HG03108 (cell line): ENCODE results near the gene IDNK.
"Not testable (repeated sequence)": the region's sequence is repeated elsewhere in the genome, so short reads cannot be mapped to it uniquely, and the experiment has no call there.

ENCODE experiments used
- ATAC-seq: cut with Tn5 transposase; IDR thresholded peaks from one replicate; pipeline ENCODE4 v1.9.1; 2021; ENCODE audit warnings: moderate library complexity; ENCODE audit not compliant: unreplicated experiment

IDNK gene

DNA sequence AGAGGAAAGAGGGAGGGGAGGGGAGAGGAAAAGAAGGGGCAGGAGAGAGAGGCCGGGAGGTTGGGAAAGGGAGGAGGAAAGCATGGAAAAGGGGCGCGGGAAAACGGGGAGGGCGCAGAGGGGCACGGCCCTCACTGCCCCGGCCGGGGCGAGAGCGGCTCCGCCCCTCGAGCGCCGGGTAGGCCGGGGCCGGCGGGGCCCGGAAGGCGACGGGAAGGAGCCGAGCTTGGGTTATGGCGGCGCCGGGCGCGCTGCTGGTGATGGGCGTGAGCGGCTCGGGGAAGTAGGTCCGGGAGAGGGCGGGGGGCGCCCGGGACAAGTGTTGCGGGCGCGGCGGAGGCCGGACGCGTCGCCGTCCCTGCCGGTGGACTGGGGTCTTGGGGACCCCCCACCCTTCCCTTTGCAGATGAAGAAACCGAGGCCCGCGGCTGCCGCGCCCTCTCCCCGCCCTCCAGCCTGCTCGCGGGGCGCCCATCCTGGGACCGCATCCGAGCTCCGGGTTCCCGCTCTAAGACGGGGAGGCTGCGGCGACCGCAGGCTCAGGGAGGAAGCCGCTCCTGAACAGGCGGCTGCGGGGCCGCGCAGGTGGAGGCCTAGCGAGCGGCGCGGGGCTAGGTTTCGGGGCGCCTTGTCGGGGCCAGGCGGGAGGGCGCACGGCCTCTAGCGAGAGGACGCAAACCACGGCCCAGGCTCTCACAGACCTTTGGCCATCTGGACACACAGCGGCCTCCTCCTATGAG is at the start of gene IDNK:
TSS of gene IDNK (plus strand) at position 205 of the 740 bp plus-strand sequence. CDS start at position 234, 29 bp downstream.
- ATAC-seq = peak; percentile 76

DNA sequence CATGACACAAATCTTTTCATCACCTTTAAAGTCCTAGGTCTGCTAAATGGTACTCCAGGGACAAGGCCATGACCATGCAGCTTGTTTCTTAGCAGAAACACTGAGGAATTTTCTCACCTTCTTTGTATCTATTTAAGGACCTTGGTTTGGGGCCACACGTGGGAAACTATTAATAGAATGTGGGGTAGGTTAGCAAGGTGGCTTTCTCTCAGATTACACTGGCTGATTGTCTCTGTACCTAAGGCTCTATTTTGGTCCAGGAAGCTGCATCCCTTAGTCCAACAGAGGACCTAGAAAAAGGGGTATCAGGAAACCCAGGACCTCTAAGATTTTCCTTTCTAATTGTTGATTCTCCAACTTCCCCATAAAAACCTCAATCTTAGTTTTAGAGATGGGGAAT is 48.5 kb upstream of the IDNK start:
- ATAC-seq = no peak

DNA sequence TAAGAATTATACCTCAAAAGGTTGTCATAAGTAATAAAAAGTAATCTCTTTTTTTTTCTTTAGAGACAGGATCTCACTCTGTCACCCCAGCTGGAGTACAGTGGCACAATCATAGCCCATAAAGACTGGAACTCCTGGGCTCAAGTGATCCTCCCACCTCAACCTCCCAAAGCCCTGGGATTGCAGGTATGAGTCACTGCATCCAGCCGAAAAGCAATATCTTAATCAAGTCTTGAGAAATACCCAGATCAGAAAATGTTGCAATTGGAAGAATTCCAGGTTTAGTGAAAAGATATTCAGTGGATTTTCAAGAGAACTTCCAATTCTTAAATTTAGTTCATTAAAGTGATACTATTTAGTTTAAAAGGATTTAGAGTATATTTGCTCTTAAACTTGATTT is 40.9 kb upstream of the IDNK start:
- ATAC-seq = no peak

DNA sequence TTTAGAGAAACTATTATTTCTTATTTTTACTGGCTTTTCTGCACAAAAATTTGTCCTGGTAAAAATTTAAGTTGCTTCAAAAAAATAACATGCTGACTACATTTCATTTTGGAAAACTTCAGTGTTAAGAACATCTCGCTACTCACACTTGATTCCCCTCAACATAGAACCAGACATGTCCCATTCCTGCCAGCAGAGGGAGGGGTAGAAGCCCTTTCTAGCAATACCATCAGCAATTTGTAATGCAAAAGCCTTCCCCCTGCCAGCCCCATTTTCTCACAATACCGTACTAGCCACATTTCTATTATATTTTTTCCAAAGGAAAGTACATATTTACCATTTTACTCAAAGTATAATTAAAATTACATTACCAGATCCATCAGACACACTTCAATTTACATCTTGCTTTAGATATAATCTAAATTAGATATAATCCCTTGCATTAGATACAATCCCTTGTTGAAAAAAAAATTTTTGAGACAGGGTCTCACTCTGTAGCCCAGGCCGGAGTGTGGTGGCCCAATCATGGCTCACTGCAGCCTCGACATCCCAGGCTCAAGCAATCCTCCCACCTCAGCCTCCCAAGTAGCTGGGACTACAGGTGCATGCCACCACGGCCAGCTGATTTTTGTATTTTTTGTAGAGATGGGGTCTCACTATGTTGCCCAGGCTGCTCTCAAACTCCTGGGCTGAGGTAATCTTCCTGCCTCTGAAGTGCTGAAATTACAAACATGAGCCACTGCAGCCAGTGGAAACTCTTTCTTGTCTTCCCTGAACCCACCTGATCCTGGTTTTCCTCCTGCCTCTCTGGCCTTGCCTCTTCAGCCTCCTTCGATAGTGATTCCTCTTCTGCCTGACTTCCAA is 39.6 kb upstream of the IDNK start:
- ATAC-seq = no peak

DNA sequence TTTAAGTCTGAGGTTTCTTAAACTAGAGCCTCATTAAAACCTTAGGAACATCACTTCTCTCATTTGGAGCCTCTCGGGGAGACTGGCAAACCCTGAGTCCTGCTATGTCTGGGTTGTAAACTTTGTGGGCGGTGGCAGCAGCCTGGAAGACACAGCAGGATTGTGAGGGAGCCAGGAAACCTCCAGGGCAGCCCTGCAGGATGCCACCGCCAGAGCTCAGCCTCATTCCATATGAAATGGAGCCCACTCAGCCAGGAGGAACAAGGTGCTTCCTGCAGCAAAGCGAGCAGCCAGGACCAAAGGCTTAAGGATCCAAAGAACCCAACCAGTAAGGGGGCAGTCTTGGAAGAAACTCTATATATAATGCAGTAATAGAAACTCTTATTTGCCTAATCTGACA is 37.9 kb upstream of the IDNK start:
- no peak for ATAC-seq

DNA sequence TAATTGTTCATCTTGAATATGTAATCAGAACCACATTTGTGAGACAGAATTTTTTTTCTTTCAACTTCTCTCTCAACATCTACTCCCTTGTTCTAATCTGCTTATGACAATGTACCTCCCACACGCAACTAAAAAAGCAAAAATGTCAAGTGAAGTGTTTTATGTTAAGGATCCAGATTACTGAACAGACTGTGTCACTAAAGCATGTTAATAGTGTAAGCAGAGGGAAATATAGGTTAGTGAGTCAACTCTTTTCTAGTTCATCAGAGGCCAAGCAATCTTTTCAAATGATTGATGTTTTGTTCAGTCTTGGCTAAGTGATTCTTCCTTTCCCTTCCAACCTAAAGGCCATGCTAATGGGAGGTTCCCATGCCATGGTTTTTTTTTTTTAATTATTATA is 34.7 kb upstream of the IDNK start:
- no peak for ATAC-seq

DNA sequence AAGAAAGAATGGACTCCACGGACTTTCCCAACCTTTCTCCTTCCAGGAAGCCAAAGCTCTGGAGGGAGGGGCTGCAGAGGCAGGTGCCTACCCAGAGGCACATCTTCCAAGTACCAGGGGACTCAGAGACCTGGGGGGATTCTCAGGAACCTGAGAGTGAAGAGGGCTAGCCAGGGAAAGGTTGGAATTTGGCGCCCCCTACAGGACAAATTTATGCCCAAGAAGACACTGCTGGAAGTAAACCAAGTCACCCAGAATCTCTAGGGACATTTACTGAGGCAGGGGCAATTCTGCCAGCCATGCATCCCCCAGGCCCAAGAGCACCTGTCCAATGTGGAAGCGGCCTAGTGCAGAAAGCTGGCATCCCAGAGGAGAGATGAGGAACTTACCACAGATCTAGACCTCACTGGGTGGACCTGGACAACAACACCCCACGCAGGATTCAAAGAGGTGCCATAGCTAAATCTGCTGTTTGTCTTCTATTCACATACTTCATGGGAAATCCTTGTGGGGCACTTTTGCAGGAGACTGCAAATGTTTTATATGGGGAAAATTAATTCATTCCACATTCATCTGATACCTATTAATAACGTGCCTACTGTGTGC is 25.9 kb upstream of the IDNK start:
- ATAC-seq = no peak

DNA sequence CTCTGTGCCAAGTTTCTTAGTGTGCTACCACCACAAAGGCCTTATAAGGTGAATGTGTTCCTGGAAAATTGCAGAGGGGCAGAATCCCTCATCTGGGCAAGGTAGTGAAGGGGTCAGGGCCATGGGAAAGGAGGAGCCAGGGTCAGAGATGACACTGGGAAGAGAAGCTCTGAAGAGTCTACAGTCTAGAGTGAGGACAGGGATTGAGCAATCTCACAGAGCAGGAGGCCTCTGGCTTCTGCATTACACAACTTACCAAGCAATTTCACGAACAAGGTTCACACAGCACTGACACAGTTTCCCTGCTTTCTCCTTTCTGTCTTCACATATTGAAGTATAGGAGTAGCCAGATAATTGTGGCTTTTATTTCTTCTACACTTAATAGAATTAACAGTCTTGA is 24.5 kb upstream of the IDNK start:
- ATAC-seq = no peak

DNA sequence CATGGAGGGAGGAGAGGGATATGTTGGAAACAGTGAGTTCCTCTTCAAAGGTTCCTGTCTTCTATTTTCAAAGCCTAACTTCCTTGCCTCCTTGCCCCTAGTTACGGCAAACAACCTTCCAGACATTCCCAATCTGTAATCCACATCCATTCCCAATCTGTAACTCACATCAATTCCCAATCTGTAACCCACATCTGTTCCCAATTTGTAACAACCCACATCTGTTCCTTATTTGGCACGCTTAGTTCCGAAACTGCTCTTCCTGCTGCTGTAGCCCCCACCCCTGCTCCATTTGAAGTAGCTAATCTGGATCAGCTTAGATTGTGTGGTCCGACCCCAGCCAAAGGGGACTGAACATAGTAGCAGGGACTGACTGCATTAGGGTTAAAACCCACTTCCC is 23.9 kb upstream of the IDNK start:
- ATAC-seq = no peak

DNA sequence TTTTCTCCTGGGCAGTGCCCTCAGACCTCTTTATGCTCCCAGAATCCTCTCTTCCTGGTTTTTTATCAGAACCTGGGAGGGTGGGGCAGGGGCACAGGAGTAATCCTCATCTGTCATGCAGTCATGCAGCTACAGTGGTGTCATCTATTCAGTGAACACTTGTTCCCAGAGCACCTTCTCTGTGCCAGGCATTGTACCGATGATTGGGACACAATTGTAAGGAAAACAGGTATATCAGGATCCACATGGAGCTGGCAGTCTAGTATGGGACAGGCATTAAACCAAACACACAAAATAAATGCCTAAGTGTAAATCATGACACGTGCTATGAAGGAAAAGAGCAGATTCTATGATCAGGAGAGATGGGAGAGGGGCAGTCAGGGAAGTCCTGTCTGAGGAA is 21.5 kb upstream of the IDNK start:
- ATAC-seq = no peak

DNA sequence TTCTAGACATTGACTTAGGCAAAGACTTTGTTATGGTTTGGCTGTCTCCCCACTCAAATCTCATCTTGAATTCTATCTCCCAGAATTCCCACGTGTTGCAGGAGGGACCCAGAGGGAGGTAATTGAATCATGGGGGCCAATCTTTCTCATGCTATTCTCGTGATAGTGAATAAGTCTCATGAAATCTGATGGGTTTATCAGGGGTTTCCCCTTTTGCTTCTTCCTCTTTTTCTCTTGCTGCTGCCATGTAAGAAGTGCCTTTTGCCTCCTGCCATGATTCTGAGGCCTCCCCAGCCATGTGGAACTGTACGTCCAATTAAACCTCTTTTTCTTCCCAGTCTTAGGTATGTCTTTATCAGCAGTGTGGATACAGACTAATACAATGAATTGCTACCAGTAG is 15.3 kb upstream of the IDNK start:
- ATAC-seq = not testable (repeated sequence)

DNA sequence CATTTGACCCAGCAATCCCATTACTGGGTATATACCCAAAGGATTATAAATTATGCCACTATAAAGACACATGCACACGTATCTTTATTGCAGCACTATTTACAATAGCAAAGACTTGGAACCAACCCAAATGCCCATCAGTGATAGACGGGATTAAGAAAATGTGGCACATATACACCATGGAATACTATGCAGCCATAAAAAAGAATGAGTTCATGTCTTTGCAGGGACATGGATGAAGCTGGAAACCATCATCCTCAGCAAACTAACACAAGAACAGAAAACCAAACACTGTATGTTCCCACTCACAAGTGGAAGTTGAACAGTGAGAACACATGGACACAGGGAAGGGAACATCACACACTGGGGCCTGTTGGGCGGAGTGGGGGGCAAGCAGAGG is 9.6 kb upstream of the IDNK start:
- not testable (repeated sequence) for ATAC-seq

DNA sequence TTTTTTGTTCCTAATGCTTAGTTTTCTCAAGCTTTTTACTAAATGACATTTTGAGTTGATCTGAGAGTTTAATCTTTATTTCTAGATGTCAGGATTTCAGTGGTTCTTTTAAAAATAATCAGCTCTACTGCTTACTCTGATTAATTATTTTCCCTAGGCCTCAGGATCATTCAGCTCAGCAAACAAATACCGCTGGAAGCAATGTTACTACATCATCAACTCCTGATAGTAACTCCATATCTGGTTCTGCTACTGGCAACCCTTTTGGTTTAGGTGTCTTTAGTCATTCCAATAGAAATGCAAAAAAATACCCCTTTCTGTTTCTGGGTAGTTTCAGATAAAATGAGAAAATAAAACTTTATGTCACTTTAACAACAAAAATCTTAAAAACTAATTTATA is 5.6 kb upstream of the IDNK start:
- ATAC-seq = no peak

DNA sequence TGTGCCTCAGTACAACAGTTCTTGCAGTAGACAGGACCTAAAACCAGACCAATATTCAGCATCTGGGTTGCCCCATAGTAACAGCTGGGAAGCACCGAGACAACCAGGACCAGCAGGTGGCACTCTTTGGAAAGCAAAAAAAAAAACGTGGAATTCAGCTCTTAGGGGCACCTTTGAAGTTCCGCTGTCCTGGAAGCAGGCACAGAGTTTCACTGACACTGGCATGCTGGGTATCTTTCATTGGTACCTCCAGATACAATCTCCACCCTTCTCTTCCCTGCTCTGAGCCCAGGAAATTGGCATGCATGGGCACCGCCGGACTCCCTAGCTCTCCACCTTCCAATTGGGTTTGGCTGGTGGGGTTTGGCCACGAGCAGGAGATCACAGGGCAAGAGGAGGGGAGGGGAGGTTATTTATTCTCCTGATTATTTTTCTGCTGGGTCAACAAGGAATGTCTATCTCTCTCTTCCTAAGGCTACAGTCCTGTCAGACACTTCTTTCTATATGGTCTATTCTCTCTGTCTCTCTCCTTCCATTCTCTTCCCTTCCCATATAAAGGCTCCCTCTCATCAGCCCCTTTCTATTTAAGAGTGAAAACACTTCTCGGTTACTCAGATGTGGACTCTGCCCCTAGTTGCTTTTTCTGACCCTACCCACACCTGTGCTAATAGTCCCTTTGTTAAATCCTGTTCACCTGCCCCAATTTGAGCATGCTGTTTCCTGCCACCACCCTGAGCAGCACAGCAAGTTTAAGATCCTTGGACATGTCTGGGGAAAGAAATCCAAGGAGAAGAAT is 1.9 kb upstream of the IDNK start:
- no peak for ATAC-seq

DNA sequence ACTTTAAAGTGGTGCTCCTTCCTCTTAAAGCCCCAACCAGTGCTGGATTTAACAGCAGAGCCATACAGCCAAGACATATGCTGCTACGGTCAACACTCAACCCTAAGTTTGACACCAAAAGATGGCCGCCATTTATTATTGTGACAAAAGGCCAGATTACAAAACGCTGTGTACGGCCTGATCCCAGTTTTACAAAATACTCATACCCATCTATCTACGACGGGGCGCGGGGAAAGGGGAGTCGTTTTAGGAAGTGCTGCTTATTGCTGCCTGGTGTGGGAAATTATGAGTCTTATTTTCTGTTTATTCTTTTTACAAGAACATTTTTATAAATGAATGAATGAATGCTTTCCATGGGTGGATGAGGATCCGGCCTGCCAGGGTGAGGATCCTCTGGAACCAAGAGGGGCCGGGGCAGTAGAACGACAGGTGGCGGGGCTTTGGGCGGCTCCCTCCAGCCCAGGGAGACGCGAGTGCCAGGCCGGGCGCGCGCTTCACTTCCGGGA is 457 bp upstream of the IDNK start:
- ATAC-seq = peak; percentile 46

DNA sequence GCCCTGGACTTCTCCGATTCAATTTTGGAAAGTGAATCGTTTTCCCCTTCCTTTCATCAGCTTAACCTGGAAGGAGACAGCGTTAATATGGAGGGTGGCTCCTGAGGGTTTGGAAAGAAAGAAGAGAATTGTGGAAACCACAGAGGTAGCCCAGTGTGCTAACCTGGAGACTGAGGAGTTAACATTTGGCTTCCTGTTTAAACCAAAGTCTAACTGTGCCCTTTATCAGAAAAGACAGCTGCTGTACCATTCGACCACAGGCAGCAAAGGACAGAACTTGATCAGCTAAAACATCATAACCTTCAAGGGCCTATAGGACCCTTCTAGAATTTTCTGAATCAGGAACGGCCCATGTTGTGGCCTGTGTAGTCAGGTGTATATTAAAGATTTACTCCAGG is 735 bp downstream of the IDNK start:
- ATAC-seq = peak; percentile 22

DNA sequence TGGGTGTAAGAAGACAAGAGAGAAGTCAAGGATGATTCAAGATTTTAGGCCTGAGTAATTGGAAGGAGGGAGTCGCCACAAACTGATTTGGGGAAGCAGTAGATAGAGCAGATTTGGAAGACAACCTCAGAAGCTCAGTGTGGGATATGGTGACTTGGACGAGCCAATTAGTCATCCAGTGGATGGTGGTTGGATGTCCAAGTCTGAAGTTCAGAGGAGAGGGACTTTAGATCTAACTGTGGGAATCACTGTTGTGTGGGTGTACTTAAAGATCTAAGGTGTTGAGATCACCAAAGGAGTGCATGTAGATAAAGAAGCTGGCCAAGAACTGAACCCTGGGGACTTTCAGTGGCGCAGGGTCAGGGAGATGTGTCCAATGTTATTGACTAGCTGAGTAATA is 2.2 kb downstream of the IDNK start:
- ATAC-seq = no peak

DNA sequence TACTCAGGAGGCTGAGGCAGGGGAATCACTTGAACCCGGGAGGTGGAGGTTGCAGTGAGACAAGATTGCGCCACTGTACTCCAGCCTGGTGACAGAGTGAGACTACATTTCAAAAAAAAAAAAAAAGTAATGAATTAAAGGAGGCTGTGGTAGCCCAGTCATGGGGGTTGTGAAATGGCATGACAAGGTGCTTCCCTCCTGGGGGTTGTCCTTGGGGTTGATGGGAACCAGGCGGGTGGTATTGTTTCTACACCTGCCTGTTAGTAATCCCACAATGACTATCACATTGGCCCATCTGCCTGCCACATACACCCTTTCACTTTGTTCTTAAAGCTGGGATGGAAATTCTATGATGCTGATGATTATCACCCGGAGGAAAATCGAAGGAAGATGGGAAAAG is 5.6 kb downstream of the IDNK start:
- no peak for ATAC-seq

DNA sequence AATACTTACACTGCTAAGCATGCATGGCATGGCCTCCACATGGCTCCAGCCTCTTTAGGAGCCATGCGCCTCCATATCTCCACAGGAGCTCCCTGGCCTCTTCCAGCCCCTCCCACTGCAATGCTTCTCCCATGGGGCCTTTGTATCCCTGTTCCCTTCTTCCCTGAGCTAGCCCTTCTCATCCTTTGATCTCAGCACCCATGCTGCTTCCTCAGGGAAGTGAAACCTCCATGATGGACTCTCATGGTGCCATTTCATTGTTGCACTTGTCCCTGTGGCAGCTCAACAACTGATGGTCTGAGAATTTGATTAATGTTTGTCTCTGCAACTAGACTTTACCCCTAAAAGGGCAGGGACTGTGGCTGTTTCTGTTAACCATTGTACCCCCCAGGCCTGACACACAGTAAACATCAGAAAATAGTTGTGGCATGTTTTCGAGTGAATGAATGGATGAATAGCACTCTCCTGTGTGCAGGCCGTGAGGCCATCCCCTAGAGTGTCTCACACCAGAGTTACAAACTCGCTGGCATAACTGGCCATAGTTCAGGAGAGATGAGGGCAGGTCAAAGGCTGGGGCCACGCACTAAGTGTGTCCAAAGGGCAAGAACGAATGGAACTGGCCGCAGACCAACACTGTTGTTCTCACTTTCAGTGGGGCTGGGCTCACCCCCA is 6.6 kb downstream of the IDNK start:
- ATAC-seq = no peak

DNA sequence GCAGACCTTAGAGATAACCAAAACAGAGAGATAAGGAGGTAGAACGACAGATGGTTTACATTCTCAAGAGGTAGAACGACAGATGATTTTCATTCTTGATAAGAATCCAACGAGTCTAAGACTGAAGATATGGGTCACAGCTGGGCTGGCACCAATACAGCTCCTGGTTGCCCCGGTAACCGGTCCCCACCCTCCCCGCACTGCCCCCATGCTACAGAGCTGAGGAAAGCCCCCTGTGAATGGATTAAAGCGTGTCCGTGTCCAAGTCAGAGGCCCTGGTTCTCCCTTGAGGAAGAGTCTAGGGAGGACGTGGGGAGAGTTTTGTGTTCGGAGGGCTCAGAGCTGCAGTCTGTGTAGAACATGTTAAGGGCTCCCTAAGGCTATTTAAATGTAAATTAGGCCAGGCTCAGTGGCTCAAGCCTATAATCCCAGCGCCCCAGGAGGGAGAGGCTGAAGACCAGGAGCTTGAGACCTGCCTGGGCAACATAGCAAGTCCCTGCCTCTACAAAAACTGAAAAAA is 8.1 kb downstream of the IDNK start:
- no peak for ATAC-seq
